Stomach (tissue), 4 donors: ENCODE results near the gene PAMR1.

Source experiments
- EP300 ChIP-seq: sonication (generic); formaldehyde crosslinking; IDR thresholded peaks from one replicate; pipeline ENCODE4 v1.6.1; 2017; ENCODE audit warnings: antibody characterized with exemption
- POLR2AphosphoS5 ChIP-seq, 3 donors: sonication (generic); formaldehyde crosslinking; IDR thresholded peaks; one replicate each; pipeline ENCODE4 v1.6.1; 2016; ENCODE audit warnings: antibody characterized with exemption in 3 of 3
- TF ChIP-seq, protein P1 (sequence below), 7 experiments: fragments of 450-650 bp in 4 of 7; fragments of 200-600 bp in 3 of 7; sonication (generic) in 3 of 7; IDR thresholded peaks; one replicate each; pipeline ENCODE4 v1.5.1; 2016 to 2019; ENCODE audit warnings: antibody characterized with exemption in 7 of 7, control low read depth in 2 of 7, mild to moderate bottlenecking in 1 of 7

DNA sequence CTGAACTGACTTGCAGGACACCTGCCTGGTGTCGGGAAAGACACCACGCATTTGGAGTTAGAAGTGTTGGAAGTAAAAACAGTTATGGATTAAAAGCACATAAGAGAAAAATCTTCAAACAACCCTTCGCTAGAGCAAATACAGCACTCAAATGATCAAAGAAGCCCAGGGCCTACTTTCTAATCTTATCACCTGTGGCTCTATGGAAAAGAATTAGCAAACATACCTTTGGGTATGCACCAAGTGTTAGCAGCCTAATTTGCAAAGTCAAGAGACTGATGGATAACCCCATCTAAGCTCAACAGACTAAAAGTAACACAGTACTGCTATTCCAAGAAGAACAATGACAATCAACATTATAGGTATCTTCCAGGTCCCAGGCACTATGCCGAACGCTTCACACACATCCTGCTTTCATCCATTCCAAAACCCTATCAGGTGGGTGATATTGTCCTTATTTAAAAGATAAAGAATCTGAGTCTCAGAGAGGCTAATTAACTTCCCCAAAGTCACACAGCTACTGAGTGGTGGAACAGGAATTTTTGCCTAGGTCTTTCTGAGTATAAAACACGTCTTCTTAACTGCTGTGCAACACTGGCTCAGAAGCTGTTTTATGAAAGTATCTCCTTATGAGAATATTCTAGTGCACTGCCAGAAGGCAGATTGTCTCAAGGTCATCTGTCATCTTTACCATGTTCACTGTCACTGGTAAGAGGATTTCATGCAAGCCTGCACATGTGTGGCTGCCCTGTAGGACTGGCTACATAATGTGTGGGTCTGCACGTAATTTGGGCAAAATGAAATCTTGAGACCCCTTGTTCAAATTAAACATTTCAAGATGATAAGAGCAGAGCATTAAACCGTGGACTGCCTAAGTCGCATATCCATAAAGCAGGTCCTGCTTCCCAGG is 122.4 kb downstream of the PAMR1 start:
- TF ChIP-seq, protein P1, sequence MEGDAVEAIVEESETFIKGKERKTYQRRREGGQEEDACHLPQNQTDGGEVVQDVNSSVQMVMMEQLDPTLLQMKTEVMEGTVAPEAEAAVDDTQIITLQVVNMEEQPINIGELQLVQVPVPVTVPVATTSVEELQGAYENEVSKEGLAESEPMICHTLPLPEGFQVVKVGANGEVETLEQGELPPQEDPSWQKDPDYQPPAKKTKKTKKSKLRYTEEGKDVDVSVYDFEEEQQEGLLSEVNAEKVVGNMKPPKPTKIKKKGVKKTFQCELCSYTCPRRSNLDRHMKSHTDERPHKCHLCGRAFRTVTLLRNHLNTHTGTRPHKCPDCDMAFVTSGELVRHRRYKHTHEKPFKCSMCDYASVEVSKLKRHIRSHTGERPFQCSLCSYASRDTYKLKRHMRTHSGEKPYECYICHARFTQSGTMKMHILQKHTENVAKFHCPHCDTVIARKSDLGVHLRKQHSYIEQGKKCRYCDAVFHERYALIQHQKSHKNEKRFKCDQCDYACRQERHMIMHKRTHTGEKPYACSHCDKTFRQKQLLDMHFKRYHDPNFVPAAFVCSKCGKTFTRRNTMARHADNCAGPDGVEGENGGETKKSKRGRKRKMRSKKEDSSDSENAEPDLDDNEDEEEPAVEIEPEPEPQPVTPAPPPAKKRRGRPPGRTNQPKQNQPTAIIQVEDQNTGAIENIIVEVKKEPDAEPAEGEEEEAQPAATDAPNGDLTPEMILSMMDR (IDR thresholded peaks at IDR 0.05): no peak
- TF ChIP-seq POLR2AphosphoS5 (IDR thresholded peaks at IDR 0.05) (peak in 2 of 3 donors; percentile 66 to 74), EP300 (no peak)
